Measurements from ENCODE around the gene USP30. TPM values are rescaled to one million over a fixed set of nuclear protein-coding genes. Genes with fewer than 3 reads are reported as not detected.
A peak's percentile ranks its signal among the peaks of the same experiment; 100 is the strongest.
"Not testable (repeated sequence)": the region's sequence is repeated elsewhere in the genome, so short reads cannot be mapped to it uniquely, and the experiment has no call there.

Gene USP30
- polyA plus RNA-seq (2012; ENCODE audit: insufficient read depth, insufficient read length) = 9.3 TPM

- peak within 1 kb of the TSS; percentile 92 for H3K4me3 ChIP-seq (ENCODE audit: low read length)
- peak; percentile 87 for DNase-seq (ENCODE audit: low read depth, low spot score)
Observed at GRCh38 chr12:109052414-109053323, at the start of gene USP30. Gene USP30 (plus strand): TSS chr12:109052576. CDS start chr12:109052679, 103 bp downstream.

- no peak for DNase-seq (ENCODE audit: low read depth, low spot score)
- no peak overlapping the region for H3K4me3 ChIP-seq (ENCODE audit: low read length)
Observed at GRCh38 chr12:109004017-109004416, 48.4 kb upstream of the USP30 start.

GRCh38 chr12:109009766-109010165, 42.6 kb upstream of the USP30 start:
- no peak overlapping the region for H3K4me3 ChIP-seq (ENCODE audit: low read length)
- DNase-seq (ENCODE audit: low read depth, low spot score) = no peak

- no peak for DNase-seq (ENCODE audit: low read depth, low spot score)
- H3K4me3 ChIP-seq (ENCODE audit: low read length) = no peak overlapping the region
Observed at GRCh38 chr12:109010259-109010658, 42.1 kb upstream of the USP30 start.

GRCh38 chr12:109014984-109015765, 37.2 kb upstream of the USP30 start:
- H3K4me3 ChIP-seq (ENCODE audit: low read length) = no peak overlapping the region
- DNase-seq (ENCODE audit: low read depth, low spot score) = no peak

GRCh38 chr12:109016016-109016415, 36.4 kb upstream of the USP30 start:
- no peak for DNase-seq (ENCODE audit: low read depth, low spot score)
- no peak overlapping the region for H3K4me3 ChIP-seq (ENCODE audit: low read length)

- no peak overlapping the region for H3K4me3 ChIP-seq (ENCODE audit: low read length)
- DNase-seq (ENCODE audit: low read depth, low spot score) = no peak
Observed at GRCh38 chr12:109016978-109017377, 35.4 kb upstream of the USP30 start.

GRCh38 chr12:109018296-109018695, 34.1 kb upstream of the USP30 start:
- no peak overlapping the region for H3K4me3 ChIP-seq (ENCODE audit: low read length)
- no peak for DNase-seq (ENCODE audit: low read depth, low spot score)

- DNase-seq (ENCODE audit: low read depth, low spot score) = no peak
- no peak overlapping the region for H3K4me3 ChIP-seq (ENCODE audit: low read length)
Observed at GRCh38 chr12:109020146-109020795, 32.1 kb upstream of the USP30 start.

GRCh38 chr12:109020796-109021380, 31.5 kb upstream of the USP30 start, which contains the start of gene SVOP:
Gene SVOP (minus strand): TSS chr12:109021068. CDS start chr12:109020868, 200 bp downstream.
- DNase-seq (ENCODE audit: low read depth, low spot score) = peak; percentile 49
- H3K4me3 ChIP-seq (ENCODE audit: low read length) = no peak within 1 kb of the TSS

GRCh38 chr12:109027767-109028166, 24.6 kb upstream of the USP30 start:
- no peak overlapping the region for H3K4me3 ChIP-seq (ENCODE audit: low read length)
- no peak for DNase-seq (ENCODE audit: low read depth, low spot score)

GRCh38 chr12:109028624-109029023, 23.8 kb upstream of the USP30 start:
- not testable (repeated sequence) for DNase-seq (ENCODE audit: low read depth, low spot score); H3K4me3 ChIP-seq (ENCODE audit: low read length)

GRCh38 chr12:109029411-109029810, 23.0 kb upstream of the USP30 start:
- H3K4me3 ChIP-seq (ENCODE audit: low read length) = no peak overlapping the region
- DNase-seq (ENCODE audit: low read depth, low spot score) = no peak

- no peak overlapping the region for H3K4me3 ChIP-seq (ENCODE audit: low read length)
- no peak for DNase-seq (ENCODE audit: low read depth, low spot score)
Observed at GRCh38 chr12:109033239-109034196, 18.9 kb upstream of the USP30 start.

GRCh38 chr12:109036975-109037374, 15.4 kb upstream of the USP30 start:
- H3K4me3 ChIP-seq (ENCODE audit: low read length) = no peak overlapping the region
- DNase-seq (ENCODE audit: low read depth, low spot score) = no peak

GRCh38 chr12:109044241-109044640, 8.1 kb upstream of the USP30 start:
- no peak overlapping the region for H3K4me3 ChIP-seq (ENCODE audit: low read length)
- no peak for DNase-seq (ENCODE audit: low read depth, low spot score)

- no peak overlapping the region for H3K4me3 ChIP-seq (ENCODE audit: low read length)
- no peak for DNase-seq (ENCODE audit: low read depth, low spot score)
Observed at GRCh38 chr12:109047081-109047805, 5.1 kb upstream of the USP30 start.

Measured in Jurkat, Clone E6-1 (cell line).